ENCODE data around the gene AGO4. TPM values are rescaled to one million over a fixed set of nuclear protein-coding genes. Genes with fewer than 3 reads are reported as not detected.

Gene AGO4
- total and polyA plus RNA-seq, 2 of the 8 experiments (the other 6 are each of a cell fraction or from before 2014, with no cell fraction given) = 5.5 to 7.7 TPM

GRCh38 chr1:35885961-35886558 is 78.2 kb downstream of the AGO4 start (continued):
- TF ChIP-seq, protein P1, sequence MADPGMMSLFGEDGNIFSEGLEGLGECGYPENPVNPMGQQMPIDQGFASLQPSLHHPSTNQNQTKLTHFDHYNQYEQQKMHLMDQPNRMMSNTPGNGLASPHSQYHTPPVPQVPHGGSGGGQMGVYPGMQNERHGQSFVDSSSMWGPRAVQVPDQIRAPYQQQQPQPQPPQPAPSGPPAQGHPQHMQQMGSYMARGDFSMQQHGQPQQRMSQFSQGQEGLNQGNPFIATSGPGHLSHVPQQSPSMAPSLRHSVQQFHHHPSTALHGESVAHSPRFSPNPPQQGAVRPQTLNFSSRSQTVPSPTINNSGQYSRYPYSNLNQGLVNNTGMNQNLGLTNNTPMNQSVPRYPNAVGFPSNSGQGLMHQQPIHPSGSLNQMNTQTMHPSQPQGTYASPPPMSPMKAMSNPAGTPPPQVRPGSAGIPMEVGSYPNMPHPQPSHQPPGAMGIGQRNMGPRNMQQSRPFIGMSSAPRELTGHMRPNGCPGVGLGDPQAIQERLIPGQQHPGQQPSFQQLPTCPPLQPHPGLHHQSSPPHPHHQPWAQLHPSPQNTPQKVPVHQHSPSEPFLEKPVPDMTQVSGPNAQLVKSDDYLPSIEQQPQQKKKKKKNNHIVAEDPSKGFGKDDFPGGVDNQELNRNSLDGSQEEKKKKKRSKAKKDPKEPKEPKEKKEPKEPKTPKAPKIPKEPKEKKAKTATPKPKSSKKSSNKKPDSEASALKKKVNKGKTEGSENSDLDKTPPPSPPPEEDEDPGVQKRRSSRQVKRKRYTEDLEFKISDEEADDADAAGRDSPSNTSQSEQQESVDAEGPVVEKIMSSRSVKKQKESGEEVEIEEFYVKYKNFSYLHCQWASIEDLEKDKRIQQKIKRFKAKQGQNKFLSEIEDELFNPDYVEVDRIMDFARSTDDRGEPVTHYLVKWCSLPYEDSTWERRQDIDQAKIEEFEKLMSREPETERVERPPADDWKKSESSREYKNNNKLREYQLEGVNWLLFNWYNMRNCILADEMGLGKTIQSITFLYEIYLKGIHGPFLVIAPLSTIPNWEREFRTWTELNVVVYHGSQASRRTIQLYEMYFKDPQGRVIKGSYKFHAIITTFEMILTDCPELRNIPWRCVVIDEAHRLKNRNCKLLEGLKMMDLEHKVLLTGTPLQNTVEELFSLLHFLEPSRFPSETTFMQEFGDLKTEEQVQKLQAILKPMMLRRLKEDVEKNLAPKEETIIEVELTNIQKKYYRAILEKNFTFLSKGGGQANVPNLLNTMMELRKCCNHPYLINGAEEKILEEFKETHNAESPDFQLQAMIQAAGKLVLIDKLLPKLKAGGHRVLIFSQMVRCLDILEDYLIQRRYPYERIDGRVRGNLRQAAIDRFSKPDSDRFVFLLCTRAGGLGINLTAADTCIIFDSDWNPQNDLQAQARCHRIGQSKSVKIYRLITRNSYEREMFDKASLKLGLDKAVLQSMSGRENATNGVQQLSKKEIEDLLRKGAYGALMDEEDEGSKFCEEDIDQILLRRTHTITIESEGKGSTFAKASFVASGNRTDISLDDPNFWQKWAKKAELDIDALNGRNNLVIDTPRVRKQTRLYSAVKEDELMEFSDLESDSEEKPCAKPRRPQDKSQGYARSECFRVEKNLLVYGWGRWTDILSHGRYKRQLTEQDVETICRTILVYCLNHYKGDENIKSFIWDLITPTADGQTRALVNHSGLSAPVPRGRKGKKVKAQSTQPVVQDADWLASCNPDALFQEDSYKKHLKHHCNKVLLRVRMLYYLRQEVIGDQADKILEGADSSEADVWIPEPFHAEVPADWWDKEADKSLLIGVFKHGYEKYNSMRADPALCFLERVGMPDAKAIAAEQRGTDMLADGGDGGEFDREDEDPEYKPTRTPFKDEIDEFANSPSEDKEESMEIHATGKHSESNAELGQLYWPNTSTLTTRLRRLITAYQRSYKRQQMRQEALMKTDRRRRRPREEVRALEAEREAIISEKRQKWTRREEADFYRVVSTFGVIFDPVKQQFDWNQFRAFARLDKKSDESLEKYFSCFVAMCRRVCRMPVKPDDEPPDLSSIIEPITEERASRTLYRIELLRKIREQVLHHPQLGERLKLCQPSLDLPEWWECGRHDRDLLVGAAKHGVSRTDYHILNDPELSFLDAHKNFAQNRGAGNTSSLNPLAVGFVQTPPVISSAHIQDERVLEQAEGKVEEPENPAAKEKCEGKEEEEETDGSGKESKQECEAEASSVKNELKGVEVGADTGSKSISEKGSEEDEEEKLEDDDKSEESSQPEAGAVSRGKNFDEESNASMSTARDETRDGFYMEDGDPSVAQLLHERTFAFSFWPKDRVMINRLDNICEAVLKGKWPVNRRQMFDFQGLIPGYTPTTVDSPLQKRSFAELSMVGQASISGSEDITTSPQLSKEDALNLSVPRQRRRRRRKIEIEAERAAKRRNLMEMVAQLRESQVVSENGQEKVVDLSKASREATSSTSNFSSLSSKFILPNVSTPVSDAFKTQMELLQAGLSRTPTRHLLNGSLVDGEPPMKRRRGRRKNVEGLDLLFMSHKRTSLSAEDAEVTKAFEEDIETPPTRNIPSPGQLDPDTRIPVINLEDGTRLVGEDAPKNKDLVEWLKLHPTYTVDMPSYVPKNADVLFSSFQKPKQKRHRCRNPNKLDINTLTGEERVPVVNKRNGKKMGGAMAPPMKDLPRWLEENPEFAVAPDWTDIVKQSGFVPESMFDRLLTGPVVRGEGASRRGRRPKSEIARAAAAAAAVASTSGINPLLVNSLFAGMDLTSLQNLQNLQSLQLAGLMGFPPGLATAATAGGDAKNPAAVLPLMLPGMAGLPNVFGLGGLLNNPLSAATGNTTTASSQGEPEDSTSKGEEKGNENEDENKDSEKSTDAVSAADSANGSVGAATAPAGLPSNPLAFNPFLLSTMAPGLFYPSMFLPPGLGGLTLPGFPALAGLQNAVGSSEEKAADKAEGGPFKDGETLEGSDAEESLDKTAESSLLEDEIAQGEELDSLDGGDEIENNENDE (IDR thresholded peaks at IDR 0.05; ENCODE audit: insufficient replicate concordance, low read length) = no peak
- TF ChIP-seq KDM1A (IDR thresholded peaks at IDR 0.05; ENCODE audit: borderline replicate concordance, low read length) (peak; percentile 52; the same call in 1 of the 2 replicates), FOSL1 (IDR thresholded peaks at IDR 0.05; ENCODE audit: insufficient read depth, low read depth, low read length) (no peak), EP300 (IDR thresholded peaks at IDR 0.05; ENCODE audit: borderline replicate concordance in 1 of 2, low read depth in 2 of 2, low read length in 2 of 2) (peak in 1 of 2 experiments; percentile 70; a peak in 1 of 3 replicates), SAP30 (IDR thresholded peaks at IDR 0.05; ENCODE audit: insufficient read depth, insufficient replicate concordance, low read length) (no peak), RXRA (IDR thresholded peaks at IDR 0.05; ENCODE audit: insufficient read depth, low read depth, low read length) (peak; percentile 75; the same call in 1 of the 2 replicates), RBBP5 (IDR thresholded peaks at IDR 0.05; ENCODE audit: borderline replicate concordance, low read depth, low read length) (peak; percentile 79), EZH2 (IDR thresholded peaks at IDR 0.05; ENCODE audit: low read depth, low read length, severe bottlenecking) (no peak), POLR2AphosphoS5 (IDR thresholded peaks at IDR 0.05; ENCODE audit: low read depth, low read length) (no peak), SP1 (IDR thresholded peaks at IDR 0.05; ENCODE audit: low read depth, low read length) (peak; percentile 89)

Measured in H1 (cell line).